Peyer's patch (tissue), 4 donors: ENCODE measurements around the gene DOCK10.

Source experiments
- CTCF ChIP-seq, 6 experiments: fragments of 450-650 bp in 4 of 6; fragments of 200-600 bp in 2 of 6; sonication (generic) in 1 of 6; IDR thresholded peaks; one replicate each; pipeline ENCODE4 v1.5.1; 2017 to 2019; ENCODE audit warnings: antibody characterized with exemption in 6 of 6, mild to moderate bottlenecking in 3 of 6, moderate library complexity in 1 of 6
- POLR2A ChIP-seq, 2 donors: fragments of 450-650 bp; IDR thresholded peaks; one replicate each; pipeline ENCODE4 v1.5.1; 2017; ENCODE audit warnings: antibody characterized with exemption in 2 of 2, mild to moderate bottlenecking in 2 of 2, moderate library complexity in 2 of 2

GRCh38 chr2:224798180-224798579 is 244.1 kb downstream of the DOCK10 start:
- TF ChIP-seq CTCF (IDR thresholded peaks at IDR 0.05) (no peak), POLR2A (IDR thresholded peaks at IDR 0.05) (no peak)
